ENCODE results near the gene KLHL9.

- no peak for TF ChIP-seq CTCF (IDR thresholded peaks at IDR 0.05)
- TF ChIP-seq POLR2A (IDR thresholded peaks at IDR 0.05): no peak
Observed at GRCh38 chr9:21324047-21324446, 11.2 kb downstream of the KLHL9 start.

All from suprapubic skin (tissue), 3 donors.